Measurements from ENCODE around the gene CSNK1G1. TPM values are rescaled to one million over a fixed set of nuclear protein-coding genes. Genes with fewer than 3 reads are reported as not detected.

The CSNK1G1 gene
- total RNA-seq, 1 experiment from 2014 or later = 23.9 TPM

- intact Hi-C loops (cut with micrococcal nuclease; ENCODE audit: unreplicated experiment) = no loop called here
- no peak for DNase-seq
- no peak for TF ChIP-seq CTCF (IDR thresholded peaks at IDR 0.05; ENCODE audit: unreplicated experiment)
- no TSS peak for BruUV-seq (replicated peaks)
- Mint-ChIP-seq H3K27ac (ENCODE audit: unreplicated experiment) (no peak overlapping the region), H3K27me3 (ENCODE audit: unreplicated experiment) (no peaks in the 10 kb centered on the region), H3K4me1 (ENCODE audit: low read depth, unreplicated experiment) (no peaks in the 10 kb centered on the region), H3K4me3 (ENCODE audit: low read depth, unreplicated experiment) (no peak overlapping the region), H3K9me3 (ENCODE audit: low read depth, unreplicated experiment) (no peaks in the 10 kb centered on the region), H3K36me3 (ENCODE audit: insufficient read depth, unreplicated experiment) (peaks cover 48% of the 10 kb centered on the region)
- CTCF ChIA-PET = interaction anchor here (0.5 to 1.0 kb wide), 2 partner anchors 10 to 30 kb away, joined by 3 read pairs; no protein-coding TSS in a partner anchor
Measured at GRCh38 chr15:64137226-64137833, 218.6 kb downstream of the CSNK1G1 start.

- CTCF ChIA-PET = no interaction called here
Measured at GRCh38 chr15:64136347-64136746, 219.6 kb downstream of the CSNK1G1 start.

GRCh38 chr15:64134345-64134829 is 221.6 kb downstream of the CSNK1G1 start:
- CTCF ChIA-PET = no interaction called here
- DNase-seq = no peak
- intact Hi-C loops (cut with micrococcal nuclease; ENCODE audit: unreplicated experiment) = no loop called here
- Mint-ChIP-seq H3K36me3 (ENCODE audit: insufficient read depth, unreplicated experiment) (peaks cover 48% of the 10 kb centered on the region), H3K27ac (ENCODE audit: unreplicated experiment) (no peak overlapping the region), H3K27me3 (ENCODE audit: unreplicated experiment) (no peaks in the 10 kb centered on the region), H3K4me1 (ENCODE audit: low read depth, unreplicated experiment) (no peaks in the 10 kb centered on the region), H3K4me3 (ENCODE audit: low read depth, unreplicated experiment) (no peak overlapping the region), H3K9me3 (ENCODE audit: low read depth, unreplicated experiment) (no peaks in the 10 kb centered on the region)
- BruUV-seq (replicated peaks) = no TSS peak
- no peak for TF ChIP-seq CTCF (IDR thresholded peaks at IDR 0.05; ENCODE audit: unreplicated experiment)

More at GRCh38 chr15:64136347-64136746, 219.6 kb downstream of the CSNK1G1 start:
- no peak overlapping the region for H3K27ac Mint-ChIP-seq (ENCODE audit: unreplicated experiment)
- H3K36me3 Mint-ChIP-seq (ENCODE audit: insufficient read depth, unreplicated experiment) = peaks cover 41% of the 10 kb centered on the region
- BruUV-seq (replicated peaks) = no TSS peak
- intact Hi-C loops (cut with micrococcal nuclease; ENCODE audit: unreplicated experiment) = no loop called here
- H3K27me3 Mint-ChIP-seq (ENCODE audit: unreplicated experiment) = no peaks in the 10 kb centered on the region
- no peak for TF ChIP-seq CTCF (IDR thresholded peaks at IDR 0.05; ENCODE audit: unreplicated experiment)
- DNase-seq = no peak
- no peak overlapping the region for H3K4me3 Mint-ChIP-seq (ENCODE audit: low read depth, unreplicated experiment)
- no peaks in the 10 kb centered on the region for H3K4me1 Mint-ChIP-seq (ENCODE audit: low read depth, unreplicated experiment)
- H3K9me3 Mint-ChIP-seq (ENCODE audit: low read depth, unreplicated experiment) = no peaks in the 10 kb centered on the region

- no peak for TF ChIP-seq CTCF (IDR thresholded peaks at IDR 0.05; ENCODE audit: unreplicated experiment)
- no peaks in the 10 kb centered on the region for H3K4me1 Mint-ChIP-seq (ENCODE audit: low read depth, unreplicated experiment)
- peaks cover 54% of the 10 kb centered on the region for H3K36me3 Mint-ChIP-seq (ENCODE audit: insufficient read depth, unreplicated experiment)
- CTCF ChIA-PET = no interaction called here
- no peaks in the 10 kb centered on the region for H3K27me3 Mint-ChIP-seq (ENCODE audit: unreplicated experiment)
- DNase-seq = no peak
- no TSS peak for BruUV-seq (replicated peaks)
- intact Hi-C loops (cut with micrococcal nuclease; ENCODE audit: unreplicated experiment) = no loop called here
- H3K4me3 Mint-ChIP-seq (ENCODE audit: low read depth, unreplicated experiment) = no peak overlapping the region
- no peak overlapping the region for H3K27ac Mint-ChIP-seq (ENCODE audit: unreplicated experiment)
- H3K9me3 Mint-ChIP-seq (ENCODE audit: low read depth, unreplicated experiment) = no peaks in the 10 kb centered on the region
Measured at GRCh38 chr15:64133623-64134344, 222.2 kb downstream of the CSNK1G1 start.
